Measurements from ENCODE around the gene SLC4A4. TPM values are rescaled to one million over a fixed set of nuclear protein-coding genes. Genes with fewer than 3 reads are reported as not detected.

Gene SLC4A4
- total RNA-seq, 1 experiment from 2014 or later: 0.92 TPM

GRCh38 chr4:71532407-71532806 is 193.6 kb downstream of the SLC4A4 start:
- Histone ChIP-seq H2BK12ac (ENCODE audit: insufficient read length, low read depth, low read length) (no peak overlapping the region), H4K20me1 (ENCODE audit: control insufficient read depth, insufficient read depth, insufficient read length) (no peaks in the 10 kb centered on the region), H2BK15ac (ENCODE audit: low read depth, low read length) (no peak overlapping the region), H2AFZ (ENCODE audit: low read length) (no peak overlapping the region), H3K4ac (ENCODE audit: low read depth, low read length) (no peak overlapping the region), H3K56ac (ENCODE audit: insufficient read length, low read depth, low read length) (no peak overlapping the region), H3K9ac (ENCODE audit: extremely low read depth, insufficient read length, low read length) (no peak overlapping the region), H3K14ac (ENCODE audit: insufficient read depth, low read length) (no peak overlapping the region), H3K79me2 (ENCODE audit: insufficient read depth, low read length) (no peaks in the 10 kb centered on the region), H3K23me2 (ENCODE audit: insufficient read length, low read depth, low read length, poor library complexity, severe bottlenecking) (no peaks in the 10 kb centered on the region), H3K27me3 (ENCODE audit: insufficient read depth, low read length) (no peaks in the 10 kb centered on the region), H3K4me1 (ENCODE audit: insufficient read depth, low read length) (no peaks in the 10 kb centered on the region), H3K9me3 (ENCODE audit: control insufficient read depth, low read depth, low read length) (no peaks in the 10 kb centered on the region), H3K18ac (ENCODE audit: insufficient read length, low read depth, low read length) (no peak overlapping the region), H2AK5ac (ENCODE audit: insufficient read length, low read length) (no peak overlapping the region), H2BK120ac (ENCODE audit: low read depth, low read length, poor library complexity, severe bottlenecking) (no peak overlapping the region), H3K79me1 (ENCODE audit: insufficient read depth, low read depth, low read length, poor library complexity, severe bottlenecking) (no peaks in the 10 kb centered on the region), H3K23ac (ENCODE audit: insufficient read length, low read depth, low read length) (no peak overlapping the region), H3K4me2 (ENCODE audit: insufficient read depth, insufficient read length, low read length) (no peak overlapping the region), H4K5ac (ENCODE audit: insufficient read length, low read depth, low read length) (no peak overlapping the region), H4K91ac (ENCODE audit: insufficient read length, low read depth, low read length) (no peak overlapping the region), H2BK5ac (ENCODE audit: insufficient read length, low read length) (no peak overlapping the region), H3T11ph (ENCODE audit: low read length) (no peak overlapping the region), H4K8ac (replicated peaks; ENCODE audit: insufficient read length, low read depth, low read length) (no peak overlapping the region), H2BK20ac (ENCODE audit: low read depth, low read length, poor library complexity, severe bottlenecking) (no peak overlapping the region), H3K27ac (ENCODE audit: insufficient read length, low read depth, low read length) (no peak overlapping the region)
- Mint-ChIP-seq H3K36me3 (ENCODE audit: insufficient read depth in 1 of 3, low read depth in 3 of 3) (no peaks in the 10 kb centered on the region), H3K4me3 (no peak overlapping the region), H3K9me3 (no peaks in the 10 kb centered on the region), H3K27me3 (ENCODE audit: low read depth) (no peaks in the 10 kb centered on the region), H3K27ac (no peak overlapping the region), H3K4me1 (peaks cover 0 to under 1% of the 10 kb centered on the region in 2 experiments; a peak in 1 of 4 replicates)
- no peak for DNase-seq
- no peak for TF ChIP-seq CTCF (conservative IDR thresholded peaks at IDR 0.05)
- whole genome bisulfite sequencing (ENCODE audit: extremely low coverage, insufficient read length, low lambda C conversion rate): no CpG with 5 or more reads among the region's 1 CpG

All from H9 (cell line).